Skeletal muscle satellite cell (primary cell): ENCODE results near the gene TTC33. TPM values are rescaled to one million over a fixed set of nuclear protein-coding genes. Genes with fewer than 3 reads are reported as not detected.

Experiments used
- H3K27me3 ChIP-seq: 2 replicates; pipeline ENCODE4 v1.7.0; 2013; ENCODE audit warnings: low read length; ENCODE audit not compliant: control insufficient read depth, insufficient read depth
- H3K36me3 ChIP-seq: 2 replicates; pipeline ENCODE4 v1.7.0; 2013; ENCODE audit warnings: mild to moderate bottlenecking, control low read depth, low read length; ENCODE audit not compliant: insufficient read depth
- H3K4me1 ChIP-seq: 2 replicates; pipeline ENCODE4 v1.7.0; 2013; ENCODE audit warnings: low read length; ENCODE audit not compliant: control insufficient read depth, insufficient read depth
- H3K4me2 ChIP-seq: 2 replicates; pipeline ENCODE4 v1.7.0; 2013; ENCODE audit warnings: mild to moderate bottlenecking, low read length
- H3K4me3 ChIP-seq: 2 replicates; pipeline ENCODE4 v1.7.0; 2013; ENCODE audit warnings: low read length
- H3K9ac ChIP-seq: 2 replicates; pipeline ENCODE4 v1.7.0; 2013; ENCODE audit warnings: mild to moderate bottlenecking, low read depth, low read length, moderate library complexity
- H3K9me3 ChIP-seq: replicated peaks from 2 replicates; pipeline ENCODE4 v1.7.0; 2013; ENCODE audit warnings: mild to moderate bottlenecking, control low read depth, low read length
- small RNA-seq: library from RNA; depleted of rRNA; stranded (forward); fragments of <200 nt; gene quantifications from one replicate; pipeline ENCODE3, GENCODE V24; 2012

Gene TTC33

GRCh38 chr5:40479939-40480338 is 275.8 kb downstream of the TTC33 start:
- H3K4me2 ChIP-seq: no peak overlapping the region
- H3K4me1 ChIP-seq: peaks cover 38% of the 10 kb centered on the region
- H3K9ac ChIP-seq: no peak overlapping the region
- H3K9me3 ChIP-seq: no peaks in the 10 kb centered on the region
- H3K36me3 ChIP-seq: no peaks in the 10 kb centered on the region
- H3K27me3 ChIP-seq: no peaks in the 10 kb centered on the region
- no peak overlapping the region for H3K4me3 ChIP-seq

- Histone ChIP-seq H3K9me3 (no peaks in the 10 kb centered on the region), H3K4me1 (peaks cover 40% of the 10 kb centered on the region), H3K4me2 (peak overlapping the region; percentile 61), H3K36me3 (no peaks in the 10 kb centered on the region), H3K9ac (peak overlapping the region; percentile 26), H3K27me3 (no peaks in the 10 kb centered on the region), H3K4me3 (no peak overlapping the region)
Measured at GRCh38 chr5:40478766-40479165, 277.0 kb downstream of the TTC33 start.

- Histone ChIP-seq H3K27me3 (no peaks in the 10 kb centered on the region), H3K4me2 (peak overlapping the region; percentile 61), H3K36me3 (no peaks in the 10 kb centered on the region), H3K4me3 (peak overlapping the region; percentile 11), H3K4me1 (peaks cover 40% of the 10 kb centered on the region), H3K9me3 (no peaks in the 10 kb centered on the region), H3K9ac (peak overlapping the region; percentile 28)
Measured at GRCh38 chr5:40477856-40478546, 277.8 kb downstream of the TTC33 start.

- H3K9ac ChIP-seq: no peak overlapping the region
- H3K4me3 ChIP-seq: no peak overlapping the region
- H3K36me3 ChIP-seq: no peaks in the 10 kb centered on the region
- no peaks in the 10 kb centered on the region for H3K9me3 ChIP-seq
- H3K27me3 ChIP-seq: no peaks in the 10 kb centered on the region
- peaks cover 40% of the 10 kb centered on the region for H3K4me1 ChIP-seq
- H3K4me2 ChIP-seq: no peak overlapping the region
Measured at GRCh38 chr5:40475561-40475960, 280.2 kb downstream of the TTC33 start.

- Histone ChIP-seq H3K4me2 (no peak overlapping the region), H3K4me1 (peaks cover 40% of the 10 kb centered on the region), H3K9ac (no peak overlapping the region), H3K9me3 (no peaks in the 10 kb centered on the region), H3K27me3 (no peaks in the 10 kb centered on the region), H3K36me3 (no peaks in the 10 kb centered on the region), H3K4me3 (no peak overlapping the region)
Measured at GRCh38 chr5:40474250-40474649, 281.5 kb downstream of the TTC33 start.

GRCh38 chr5:40465416-40465815 is 290.3 kb downstream of the TTC33 start:
- H3K9me3 ChIP-seq: no peaks in the 10 kb centered on the region
- peaks cover 12% of the 10 kb centered on the region for H3K4me1 ChIP-seq
- no peak overlapping the region for H3K4me3 ChIP-seq
- H3K9ac ChIP-seq: no peak overlapping the region
- no peak overlapping the region for H3K4me2 ChIP-seq
- no peaks in the 10 kb centered on the region for H3K36me3 ChIP-seq
- no peaks in the 10 kb centered on the region for H3K27me3 ChIP-seq

GRCh38 chr5:40464511-40464910 is 291.2 kb downstream of the TTC33 start:
- Histone ChIP-seq H3K9me3 (no peaks in the 10 kb centered on the region), H3K4me2 (peak overlapping the region; percentile 51), H3K4me1 (peaks cover 12% of the 10 kb centered on the region), H3K27me3 (no peaks in the 10 kb centered on the region), H3K4me3 (no peak overlapping the region), H3K9ac (no peak overlapping the region), H3K36me3 (no peaks in the 10 kb centered on the region)

Small RNA genes lying within 50 kb of the gene (small RNA-seq; reads per million reads assigned to genes)
- gene RF00092: not detected
- not detected for gene RF00191
